Measurements from ENCODE around the gene GTSE1.

GRCh38 chr22:46315976-46316375, 19.3 kb downstream of the GTSE1 start:
- TF ChIP-seq CTCF (IDR thresholded peaks at IDR 0.05) = no peak
- TF ChIP-seq POLR2A (IDR thresholded peaks at IDR 0.05) = no peak
